Regular cardiac myocyte (primary cell): ENCODE measurements around the gene TSPAN6. TPM values are rescaled to one million over a fixed set of nuclear protein-coding genes. Genes with fewer than 3 reads are reported as not detected.

Experiments
- total RNA-seq: library from RNA; depleted of rRNA; stranded (reverse); fragments of >200 nt; gene quantifications from 2 replicates; pipeline ENCODE4 v1.2.3, GENCODE V29; 2014

Gene TSPAN6
- 29.9 and 65.4 TPM in 2 replicates for total RNA-seq

DNA sequence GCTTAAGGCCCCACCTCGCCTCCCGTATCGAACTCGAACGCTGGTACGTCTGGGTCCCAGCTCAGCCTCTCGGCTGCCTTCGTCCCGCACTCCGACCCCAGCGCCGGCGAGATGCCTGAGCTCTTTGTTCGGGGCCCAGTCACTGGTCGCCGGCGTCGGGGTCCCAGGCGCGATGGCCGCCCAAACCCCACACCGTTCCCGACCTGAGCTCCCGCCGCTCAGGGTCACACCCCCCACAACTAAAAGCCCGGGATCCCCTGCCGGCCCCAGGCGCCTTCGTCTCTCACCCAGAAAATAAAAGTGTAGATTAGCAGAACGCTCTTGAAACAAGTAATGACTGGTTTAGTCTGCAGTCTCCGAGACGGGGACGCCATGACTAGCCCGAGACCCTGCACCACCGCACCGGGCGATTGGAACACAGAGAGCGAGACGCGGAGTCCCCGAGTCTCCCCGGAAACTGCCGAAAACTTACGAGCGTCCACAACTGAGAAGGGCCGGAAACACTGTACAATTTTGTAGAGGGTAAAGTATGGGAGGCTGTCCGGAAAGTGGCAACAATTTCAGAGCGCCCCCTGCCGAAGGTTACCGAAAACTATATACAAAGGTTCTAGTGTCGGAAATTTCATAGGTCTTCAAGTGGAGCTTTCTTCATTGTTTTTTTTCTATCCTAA lies at the start of gene TSPAN6:
Gene TSPAN6, minus strand, starts transcription at position 486 of the 671 bp plus-strand sequence. Its CDS starts 112 bp downstream, at position 374.

GRCh38 chrX:100643956-100644860 lies 7.6 kb upstream of the TSPAN6 start, which contains the start of gene SRPX2:
Gene SRPX2 (plus strand): TSS chrX:100644199. CDS start chrX:100646323, 2,124 bp downstream.

GRCh38 chrX:100584611-100585010 lies 52.0 kb downstream of the TSPAN6 start, which contains the start of gene TNMD:
Gene TNMD (plus strand): TSS chrX:100584936. CDS start chrX:100585019, 83 bp downstream.

Other genes starting within 250 kb of the TSPAN6 start
- under 0.01 TPM in 2 replicates for gene PCDH19, start 226.5 kb downstream of the TSPAN6 start, total RNA-seq
- not detected in 2 replicates for gene TNMD, start 51.9 kb downstream of the TSPAN6 start, total RNA-seq
- 57.9 and 171 TPM in 2 replicates for gene SRPX2, start 7.4 kb upstream of the TSPAN6 start, total RNA-seq
- 5.9 and 18.0 TPM in 2 replicates for gene SYTL4, start 95.3 kb upstream of the TSPAN6 start, total RNA-seq
- gene CSTF2, start 183.6 kb upstream of the TSPAN6 start, total RNA-seq: 13.0 and 30.9 TPM in 2 replicates
- gene NOX1, start 237.6 kb upstream of the TSPAN6 start, total RNA-seq: not detected in 2 replicates